ENCODE results near the gene RNU6-7. TPM values are rescaled to one million over a fixed set of nuclear protein-coding genes. Genes with fewer than 3 reads are reported as not detected.

Gene RNU6-7
- total RNA-seq, 3 donors from 2014 or later (not counting 1 experiment from before 2014, with no cell fraction given), result not detected

DNA sequence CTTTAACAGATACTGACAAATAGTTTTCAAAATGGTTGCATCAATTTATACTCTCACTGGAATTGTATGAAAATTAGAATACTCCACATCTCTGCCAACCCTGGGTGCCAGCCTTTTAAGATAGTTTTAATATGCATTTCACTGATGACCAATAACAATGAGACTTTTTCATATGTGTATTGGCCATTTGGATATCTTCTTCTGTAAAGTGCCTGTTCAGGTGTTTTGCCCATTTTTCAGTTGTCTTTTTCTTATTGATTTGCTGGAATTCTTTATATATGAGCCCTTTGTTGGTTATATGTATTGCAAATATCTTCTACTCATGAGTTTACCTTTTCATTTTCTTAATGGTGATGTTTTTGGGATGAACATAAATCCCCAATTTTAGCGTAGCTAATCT lies 16.7 kb upstream of the RNU6-7 start:
- Histone ChIP-seq H3K4me3 (ENCODE audit: low read length) (no peak overlapping the region), H3K27me3 (ENCODE audit: control insufficient read depth, insufficient read depth, low read length) (no peaks in the 10 kb centered on the region), H3K9me3 (ENCODE audit: control insufficient read depth, insufficient read depth, low read length) (no peaks in the 10 kb centered on the region), H3K4me1 (ENCODE audit: control insufficient read depth, insufficient read depth, low read length) (peaks cover 4% of the 10 kb centered on the region), H3K36me3 (ENCODE audit: control insufficient read depth, insufficient read depth, low read length) (no peaks in the 10 kb centered on the region), H3K27ac (ENCODE audit: low read length) (no peak overlapping the region)
- H3K9me3 Mint-ChIP-seq, result peaks cover 0 to 9% of the 10 kb centered on the region in 2 donors
- H3K27me3 Mint-ChIP-seq (ENCODE audit: low read depth in 2 of 2), result peaks cover 8% of the 10 kb centered on the region in 2 donors
- ATAC-seq, result no peak
- no CpG with 5 or more reads among the region's 1 CpG for WGBS (ENCODE audit: insufficient coverage)
- intact Hi-C loops (cut with micrococcal nuclease), result no loop called here
- peaks cover 8% of the 10 kb centered on the region for H3K36me3 Mint-ChIP-seq
- no peak for DNase-seq
- TF ChIP-seq, protein P1, sequence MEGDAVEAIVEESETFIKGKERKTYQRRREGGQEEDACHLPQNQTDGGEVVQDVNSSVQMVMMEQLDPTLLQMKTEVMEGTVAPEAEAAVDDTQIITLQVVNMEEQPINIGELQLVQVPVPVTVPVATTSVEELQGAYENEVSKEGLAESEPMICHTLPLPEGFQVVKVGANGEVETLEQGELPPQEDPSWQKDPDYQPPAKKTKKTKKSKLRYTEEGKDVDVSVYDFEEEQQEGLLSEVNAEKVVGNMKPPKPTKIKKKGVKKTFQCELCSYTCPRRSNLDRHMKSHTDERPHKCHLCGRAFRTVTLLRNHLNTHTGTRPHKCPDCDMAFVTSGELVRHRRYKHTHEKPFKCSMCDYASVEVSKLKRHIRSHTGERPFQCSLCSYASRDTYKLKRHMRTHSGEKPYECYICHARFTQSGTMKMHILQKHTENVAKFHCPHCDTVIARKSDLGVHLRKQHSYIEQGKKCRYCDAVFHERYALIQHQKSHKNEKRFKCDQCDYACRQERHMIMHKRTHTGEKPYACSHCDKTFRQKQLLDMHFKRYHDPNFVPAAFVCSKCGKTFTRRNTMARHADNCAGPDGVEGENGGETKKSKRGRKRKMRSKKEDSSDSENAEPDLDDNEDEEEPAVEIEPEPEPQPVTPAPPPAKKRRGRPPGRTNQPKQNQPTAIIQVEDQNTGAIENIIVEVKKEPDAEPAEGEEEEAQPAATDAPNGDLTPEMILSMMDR (IDR thresholded peaks at IDR 0.05), result no peak
- H3K27ac Mint-ChIP-seq, result no peak overlapping the region
- no peak overlapping the region for H3K4me3 Mint-ChIP-seq
- H3K4me1 Mint-ChIP-seq, result no peaks in the 10 kb centered on the region

DNA sequence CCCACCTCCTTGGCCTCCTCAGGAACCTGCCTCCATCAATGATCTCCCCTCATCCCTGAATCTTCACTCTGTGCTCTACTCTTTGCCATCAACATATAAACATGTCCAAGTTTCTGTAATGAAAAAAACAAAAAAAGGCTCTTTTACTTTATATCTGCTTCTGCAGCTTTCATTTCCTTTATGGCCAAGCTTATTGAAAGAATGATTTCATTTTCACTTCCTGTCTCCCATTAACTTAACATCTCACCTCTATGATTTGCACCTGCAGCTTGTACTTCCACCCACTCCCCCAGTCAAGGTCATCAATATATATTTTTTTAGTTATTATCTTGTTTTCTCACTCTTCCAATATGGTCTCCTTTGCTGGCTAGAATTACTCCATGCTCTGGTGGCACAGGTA lies 15.6 kb upstream of the RNU6-7 start:
- H3K9me3 Mint-ChIP-seq, result peaks cover 0 to 7% of the 10 kb centered on the region in 2 donors
- DNase-seq, result no peak
- intact Hi-C loops (cut with micrococcal nuclease), result no loop called here
- no peak overlapping the region for H3K27ac ChIP-seq (ENCODE audit: low read length)
- no peak overlapping the region for H3K4me3 Mint-ChIP-seq
- no peak for ATAC-seq
- H3K36me3 Mint-ChIP-seq, result no peaks in the 10 kb centered on the region
- H3K4me3 ChIP-seq (ENCODE audit: low read length), result no peak overlapping the region
- no peaks in the 10 kb centered on the region for H3K9me3 ChIP-seq (ENCODE audit: control insufficient read depth, insufficient read depth, low read length)
- no peaks in the 10 kb centered on the region for H3K4me1 Mint-ChIP-seq
- H3K4me1 ChIP-seq (ENCODE audit: control insufficient read depth, insufficient read depth, low read length), result peaks cover 4% of the 10 kb centered on the region
- peaks cover 2% of the 10 kb centered on the region for H3K27me3 ChIP-seq (ENCODE audit: control insufficient read depth, insufficient read depth, low read length)
- TF ChIP-seq, protein P1 (IDR thresholded peaks at IDR 0.05), result no peak
- no peaks in the 10 kb centered on the region for H3K36me3 ChIP-seq (ENCODE audit: control insufficient read depth, insufficient read depth, low read length)
- peaks cover 0 to 3% of the 10 kb centered on the region in 2 donors for H3K27me3 Mint-ChIP-seq (ENCODE audit: low read depth in 2 of 2)
- H3K27ac Mint-ChIP-seq, result no peak overlapping the region

DNA sequence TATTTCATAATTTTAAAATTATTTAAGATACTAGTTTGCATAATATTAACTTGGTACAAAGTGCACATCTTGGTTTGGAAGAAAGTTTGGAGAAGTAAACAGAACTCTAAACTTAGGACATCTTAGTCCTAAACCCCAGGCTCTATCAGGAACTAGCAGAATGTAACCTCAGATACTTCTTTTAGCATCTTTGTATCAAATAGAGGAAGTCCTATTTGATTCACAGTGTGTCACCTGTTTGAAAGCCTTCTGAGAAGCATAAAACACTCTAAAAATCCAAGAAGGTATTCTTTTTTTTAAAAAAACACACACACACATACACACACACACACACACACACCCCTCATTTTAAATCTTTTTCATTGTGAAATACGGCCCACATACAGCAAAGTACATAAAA lies 12.0 kb upstream of the RNU6-7 start:
- Histone ChIP-seq H3K4me3 (ENCODE audit: low read length) (no peak overlapping the region), H3K27me3 (ENCODE audit: control insufficient read depth, insufficient read depth, low read length) (peaks cover 2% of the 10 kb centered on the region), H3K9me3 (ENCODE audit: control insufficient read depth, insufficient read depth, low read length) (no peaks in the 10 kb centered on the region), H3K36me3 (ENCODE audit: control insufficient read depth, insufficient read depth, low read length) (no peaks in the 10 kb centered on the region), H3K4me1 (ENCODE audit: control insufficient read depth, insufficient read depth, low read length) (peaks cover 4% of the 10 kb centered on the region), H3K27ac (ENCODE audit: low read length) (no peak overlapping the region)
- Mint-ChIP-seq H3K4me3 (no peak overlapping the region), H3K27me3 (ENCODE audit: low read depth in 2 of 2) (peaks cover 8 to 14% of the 10 kb centered on the region in 2 donors), H3K9me3 (peaks cover 0 to 5% of the 10 kb centered on the region in 2 donors), H3K36me3 (no peaks in the 10 kb centered on the region), H3K4me1 (no peaks in the 10 kb centered on the region), H3K27ac (no peak overlapping the region)
- TF ChIP-seq, protein P1 (IDR thresholded peaks at IDR 0.05), result no peak
- ATAC-seq, result no peak
- 53% methylated on average over 1 of the region's 1 CpG for WGBS (ENCODE audit: insufficient coverage)
- intact Hi-C loops (cut with micrococcal nuclease), result no loop called here
- DNase-seq, result no peak

DNA sequence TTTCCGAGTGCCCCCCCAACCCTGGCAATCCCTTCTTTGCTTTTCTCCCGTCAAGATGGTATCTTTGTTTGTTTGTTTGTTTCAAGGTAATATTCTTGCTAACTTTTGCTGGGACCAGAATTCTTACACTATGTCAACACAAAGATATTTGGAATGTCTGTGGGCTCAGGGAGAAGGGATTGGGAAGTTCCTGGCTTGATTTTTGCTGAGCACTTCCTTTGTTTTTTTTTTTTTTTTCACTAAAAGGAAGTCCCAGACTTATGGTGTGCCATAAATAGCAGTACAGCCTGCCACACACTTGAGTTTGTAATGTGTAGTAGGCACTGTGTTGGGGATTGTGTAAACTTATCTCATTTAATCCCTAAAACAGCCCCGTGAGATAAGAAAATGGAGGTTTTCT lies 11.2 kb upstream of the RNU6-7 start:
- H3K27me3 ChIP-seq (ENCODE audit: control insufficient read depth, insufficient read depth, low read length), result peaks cover 2% of the 10 kb centered on the region
- DNase-seq, result no peak
- no CpG with 5 or more reads among the region's 3 CpGs for WGBS (ENCODE audit: insufficient coverage)
- H3K36me3 ChIP-seq (ENCODE audit: control insufficient read depth, insufficient read depth, low read length), result no peaks in the 10 kb centered on the region
- Mint-ChIP-seq H3K36me3 (no peaks in the 10 kb centered on the region), H3K9me3 (peaks cover 0 to 2% of the 10 kb centered on the region in 2 donors), H3K4me3 (no peak overlapping the region), H3K27me3 (ENCODE audit: low read depth in 2 of 2) (peaks cover 9 to 18% of the 10 kb centered on the region in 2 donors), H3K4me1 (no peaks in the 10 kb centered on the region), H3K27ac (no peak overlapping the region)
- ATAC-seq, result no peak
- H3K4me3 ChIP-seq (ENCODE audit: low read length), result no peak overlapping the region
- peaks cover 4% of the 10 kb centered on the region for H3K4me1 ChIP-seq (ENCODE audit: control insufficient read depth, insufficient read depth, low read length)
- intact Hi-C loops (cut with micrococcal nuclease), result no loop called here
- TF ChIP-seq, protein P1 (IDR thresholded peaks at IDR 0.05), result no peak
- H3K27ac ChIP-seq (ENCODE audit: low read length), result no peak overlapping the region
- H3K9me3 ChIP-seq (ENCODE audit: control insufficient read depth, insufficient read depth, low read length), result no peaks in the 10 kb centered on the region
